GM18526 (cell line): Measurements from ENCODE around the gene TRPC5OS.

Source experiments
- POLR2A ChIP-seq: IDR thresholded peaks from 3 replicates; pipeline ENCODE4 v1.6.1; 2011; ENCODE audit not compliant: insufficient read length; ENCODE audit errors: extremely low read depth

Gene TRPC5OS

DNA sequence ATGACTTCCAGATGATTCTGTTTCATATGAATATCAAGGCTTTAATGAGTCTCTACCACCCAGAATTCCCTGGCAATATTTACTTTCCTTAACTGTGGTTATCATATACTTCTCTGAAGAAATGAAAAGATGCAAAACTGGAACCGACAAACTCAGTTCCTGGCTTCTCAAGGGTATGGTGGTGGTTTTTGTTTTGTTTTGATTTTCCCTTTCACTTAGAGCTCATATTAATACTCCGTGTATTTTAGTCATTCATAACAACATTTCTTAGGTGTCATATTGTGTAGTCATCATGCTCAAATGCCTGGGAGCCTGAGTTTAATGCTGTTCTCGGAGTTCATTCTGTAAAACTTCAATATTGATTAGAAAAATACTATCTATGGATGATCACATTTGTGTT, 665 bp downstream of the TRPC5OS start:
- TF ChIP-seq POLR2A = no peak

- no peak for TF ChIP-seq POLR2A
Measured at GRCh38 chrX:111877681-111878080, 1.7 kb downstream of the TRPC5OS start.

DNA sequence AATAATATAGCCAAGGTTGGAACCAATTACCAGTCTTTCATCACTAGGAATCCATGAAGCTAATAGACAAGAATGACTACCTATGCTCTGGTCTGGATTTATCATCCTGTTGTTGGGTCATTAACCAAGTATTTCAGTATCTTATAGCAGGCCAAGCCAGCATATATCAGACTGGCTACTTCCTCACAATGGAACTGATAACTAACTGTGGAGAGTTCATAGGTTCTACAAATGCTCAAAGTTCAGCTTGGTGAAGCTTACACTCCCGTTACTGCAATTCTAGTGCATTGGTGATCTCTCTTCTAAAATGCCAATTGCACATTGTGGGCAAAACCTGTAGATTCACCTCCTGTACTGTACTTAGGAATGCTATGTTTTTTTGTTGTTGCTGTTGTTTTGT, 4.8 kb downstream of the TRPC5OS start:
- TF ChIP-seq POLR2A = no peak

DNA sequence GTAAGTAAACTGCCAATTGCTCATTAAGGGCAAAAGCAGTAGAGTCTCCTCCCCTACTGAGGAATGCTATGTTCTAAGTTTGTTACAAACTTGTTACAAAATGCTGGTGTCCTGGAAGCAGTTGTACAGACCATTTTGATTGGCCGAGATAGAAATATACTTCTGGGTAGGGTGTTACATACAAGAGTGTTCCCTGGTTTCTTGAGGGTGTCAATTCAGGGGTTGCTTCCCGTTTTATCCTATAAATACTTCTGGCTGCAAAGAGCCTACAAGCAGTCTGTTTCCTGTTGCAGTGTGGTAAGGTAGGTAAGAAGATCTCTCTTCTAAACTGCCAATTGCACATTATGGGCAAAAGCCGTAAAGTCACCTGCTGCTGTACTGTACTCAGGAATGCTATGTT, 5.7 kb downstream of the TRPC5OS start:
- TF ChIP-seq POLR2A = no peak

DNA sequence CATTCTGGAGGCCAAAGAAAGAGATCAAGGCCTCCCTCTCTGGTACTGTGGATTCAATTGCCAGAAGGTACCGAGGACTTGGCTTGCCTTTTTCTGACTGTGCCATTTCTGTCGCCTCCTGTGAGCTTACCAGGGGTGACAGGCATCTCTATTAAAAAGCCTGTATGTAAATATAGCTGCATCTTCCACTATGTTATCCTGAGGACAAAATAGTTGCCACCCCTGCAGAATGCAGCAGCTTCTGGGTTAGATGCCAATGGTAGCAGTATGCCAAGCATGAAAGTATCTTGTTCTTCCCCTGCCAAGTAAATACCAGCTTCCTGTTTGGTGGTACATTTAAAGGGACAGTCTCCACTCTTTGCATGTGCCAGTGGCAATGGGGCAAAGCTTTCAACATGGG, 10.7 kb downstream of the TRPC5OS start:
- TF ChIP-seq POLR2A = no peak

GRCh38 chrX:111888600-111888999, 12.6 kb downstream of the TRPC5OS start:
- TF ChIP-seq POLR2A = no peak

DNA sequence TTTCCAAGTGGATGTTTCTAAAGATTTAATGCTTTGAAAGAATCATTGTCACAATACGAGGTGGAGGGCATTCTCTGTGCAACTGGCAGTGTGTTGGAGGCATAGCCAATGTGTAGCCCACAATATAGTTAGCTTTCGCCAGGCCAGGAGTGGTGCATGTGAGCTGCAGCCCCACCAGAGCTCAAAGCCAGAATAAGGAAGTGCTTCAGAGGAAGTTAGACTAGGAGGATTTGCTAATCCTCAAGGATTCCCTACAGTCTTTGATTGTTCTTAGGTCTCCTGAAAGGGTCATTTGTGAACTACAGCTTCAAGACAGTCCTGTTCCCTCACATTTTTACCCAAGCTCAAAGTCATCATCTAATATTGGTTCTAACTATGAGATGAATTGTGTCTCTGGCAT, 16.4 kb downstream of the TRPC5OS start:
- no peak for TF ChIP-seq POLR2A

DNA sequence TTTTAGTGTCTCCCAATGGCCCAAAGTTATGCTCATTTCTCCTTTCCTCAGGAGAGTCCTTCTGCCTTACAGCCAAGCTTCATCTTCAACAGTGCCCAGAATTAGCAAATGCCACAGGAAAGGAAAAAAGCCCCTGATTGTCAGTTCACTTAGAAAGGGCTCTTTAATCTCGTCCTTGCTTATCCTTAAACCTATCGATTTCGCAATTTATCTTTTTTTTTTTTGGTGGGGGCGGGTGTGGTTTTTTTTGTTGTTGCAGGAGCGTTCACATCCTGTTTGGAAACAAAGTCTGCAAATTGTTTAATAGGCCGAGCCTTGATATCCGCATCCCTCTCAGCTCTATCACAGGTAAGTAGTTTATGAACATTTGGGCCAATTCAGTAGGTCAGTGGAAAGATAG, 20.2 kb downstream of the TRPC5OS start:
- TF ChIP-seq POLR2A = no peak

- no peak for TF ChIP-seq POLR2A
Measured at GRCh38 chrX:111914398-111915090, 38.6 kb downstream of the TRPC5OS start.

- TF ChIP-seq POLR2A = no peak
Measured at GRCh38 chrX:111917591-111917990, 41.6 kb downstream of the TRPC5OS start.

GRCh38 chrX:111928456-111928855, 52.5 kb downstream of the TRPC5OS start:
- no peak for TF ChIP-seq POLR2A
